ENCODE measurements around the gene PRKCA. TPM values are rescaled to one million over a fixed set of nuclear protein-coding genes. Genes with fewer than 3 reads are reported as not detected.

The PRKCA gene
- total RNA-seq, 1 experiment from 2014 or later, result 22.6 TPM

DNA sequence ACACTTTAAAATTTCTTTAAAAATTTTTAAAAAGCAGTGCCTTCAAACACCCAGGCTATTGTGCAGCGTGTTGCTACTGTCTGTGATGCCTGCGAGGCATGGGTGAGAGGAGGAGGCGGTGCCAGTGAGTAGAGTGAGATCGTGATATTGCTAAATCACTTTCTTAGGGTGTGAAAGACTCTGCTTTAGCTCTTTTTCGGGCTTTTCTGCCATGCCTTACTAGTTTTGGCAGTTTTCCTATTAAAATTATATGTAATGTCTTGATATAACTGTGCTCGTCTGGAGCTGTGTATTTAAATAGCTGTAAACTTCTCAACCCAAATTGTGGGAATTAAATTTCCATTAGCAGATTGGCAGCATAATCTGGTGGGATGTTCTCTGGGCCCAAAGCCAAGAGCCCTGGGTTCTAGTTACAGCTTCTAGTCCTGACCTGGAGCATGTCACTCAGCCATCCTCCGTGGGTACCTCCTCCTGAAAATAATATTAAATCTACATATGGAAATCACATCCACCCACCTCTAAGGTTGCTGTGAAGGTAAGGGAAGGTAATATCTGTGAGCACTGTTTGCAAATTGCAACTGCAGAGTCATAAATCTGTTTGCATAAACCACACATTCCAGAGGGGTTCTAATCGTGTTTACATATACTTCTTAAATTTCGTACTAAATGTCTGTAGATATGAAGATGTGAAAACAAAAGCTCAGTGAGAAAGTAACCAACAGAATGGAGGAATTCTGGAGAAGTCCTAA, 268.2 kb downstream of the PRKCA start:
- DNase-seq, result peak; percentile 83
- peak; percentile 64 for ATAC-seq
- ChIA-PET POLR2A (ENCODE audit: unreplicated experiment) (interaction anchor here (0.5 to 0.6 kb wide), 2 partner anchors 1167 to 1514 kb away, joined by 3 read pairs; no protein-coding TSS in a partner anchor), CTCF (interaction anchor here (0.6 kb wide), 1 partner anchor 1544 kb away, joined by 3 read pairs; no protein-coding TSS in a partner anchor)
- no peaks in the 10 kb centered on the region for H3K9me2 ChIP-seq (replicated peaks; ENCODE audit: low read length)
- no peaks in the 10 kb centered on the region for H3K27me3 ChIP-seq (ENCODE audit: low read length)
- BruUV-seq (replicated peaks), result no TSS peak
- H3K4me3 ChIP-seq (ENCODE audit: low read length), result peak overlapping the region; percentile 0; the same call in 1 of the 2 replicates
- no peaks in the 10 kb centered on the region for H3K36me3 ChIP-seq (ENCODE audit: low read depth, low read length)
- peak overlapping the region; percentile 3; the same call in 1 of the 2 replicates for H3K9ac ChIP-seq (ENCODE audit: low read length)
- H3K4me2 ChIP-seq (ENCODE audit: low read length), result peak overlapping the region; percentile 59
- H4K20me1 ChIP-seq (ENCODE audit: low read length), result no peaks in the 10 kb centered on the region
- peaks cover 45% of the 10 kb centered on the region for H3K4me1 ChIP-seq (ENCODE audit: insufficient read depth, low read length)
- peak overlapping the region; percentile 50 for H3K27ac ChIP-seq (ENCODE audit: low read length)
- H3F3A ChIP-seq (ENCODE audit: low read length, unreplicated experiment), result peaks cover 3% of the 10 kb centered on the region
- no peaks in the 10 kb centered on the region for H3K9me3 ChIP-seq (ENCODE audit: low read length)
- no peak overlapping the region for H2AFZ ChIP-seq (ENCODE audit: low read length)
- intact Hi-C loops (cut with micrococcal nuclease), result loop anchor here (1.0 kb wide), 1 partner anchor 103 kb away; no protein-coding TSS in a partner anchor
- no peak for TF ChIP-seq EZH2phosphoT487 (IDR thresholded peaks at IDR 0.05; ENCODE audit: borderline replicate concordance, low read length)
- TF ChIP-seq, protein P1, sequence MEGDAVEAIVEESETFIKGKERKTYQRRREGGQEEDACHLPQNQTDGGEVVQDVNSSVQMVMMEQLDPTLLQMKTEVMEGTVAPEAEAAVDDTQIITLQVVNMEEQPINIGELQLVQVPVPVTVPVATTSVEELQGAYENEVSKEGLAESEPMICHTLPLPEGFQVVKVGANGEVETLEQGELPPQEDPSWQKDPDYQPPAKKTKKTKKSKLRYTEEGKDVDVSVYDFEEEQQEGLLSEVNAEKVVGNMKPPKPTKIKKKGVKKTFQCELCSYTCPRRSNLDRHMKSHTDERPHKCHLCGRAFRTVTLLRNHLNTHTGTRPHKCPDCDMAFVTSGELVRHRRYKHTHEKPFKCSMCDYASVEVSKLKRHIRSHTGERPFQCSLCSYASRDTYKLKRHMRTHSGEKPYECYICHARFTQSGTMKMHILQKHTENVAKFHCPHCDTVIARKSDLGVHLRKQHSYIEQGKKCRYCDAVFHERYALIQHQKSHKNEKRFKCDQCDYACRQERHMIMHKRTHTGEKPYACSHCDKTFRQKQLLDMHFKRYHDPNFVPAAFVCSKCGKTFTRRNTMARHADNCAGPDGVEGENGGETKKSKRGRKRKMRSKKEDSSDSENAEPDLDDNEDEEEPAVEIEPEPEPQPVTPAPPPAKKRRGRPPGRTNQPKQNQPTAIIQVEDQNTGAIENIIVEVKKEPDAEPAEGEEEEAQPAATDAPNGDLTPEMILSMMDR (conservative IDR thresholded peaks at IDR 0.05; ENCODE audit: low read depth, low read length), result no peak
- no peak for TF ChIP-seq EZH2 (IDR thresholded peaks at IDR 0.05; ENCODE audit: low read length, unreplicated experiment)
- H3K79me2 ChIP-seq (ENCODE audit: low read length), result peaks cover 19% of the 10 kb centered on the region

DNA sequence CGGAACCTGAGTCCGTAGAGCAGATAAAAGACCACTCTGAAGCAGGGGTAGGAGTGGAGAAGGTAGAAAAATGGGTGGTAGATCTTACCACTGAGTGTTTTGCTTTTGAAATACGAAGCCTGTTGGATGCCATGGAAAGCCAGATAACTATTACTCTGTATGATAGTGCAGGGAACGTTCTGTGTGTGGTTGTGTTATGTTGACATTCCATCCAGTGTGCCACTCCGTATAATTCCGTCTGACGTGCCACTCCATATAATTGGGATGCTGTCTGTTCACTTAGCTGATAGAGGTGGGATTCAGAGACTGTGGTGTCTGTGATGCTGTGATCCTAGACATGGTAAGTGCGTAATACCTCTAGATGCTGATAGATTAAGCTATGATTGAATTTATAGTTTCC, 269.3 kb downstream of the PRKCA start:
- ATAC-seq (no peak), DNase-seq (no peak)
- intact Hi-C loops (cut with micrococcal nuclease), result loop anchor here (1.0 kb wide), 1 partner anchor 102 kb away; no protein-coding TSS in a partner anchor
- TF ChIP-seq EZH2phosphoT487 (IDR thresholded peaks at IDR 0.05; ENCODE audit: borderline replicate concordance, low read length) (no peak), EZH2 (IDR thresholded peaks at IDR 0.05; ENCODE audit: low read length, unreplicated experiment) (no peak)
- Histone ChIP-seq H3K9ac (ENCODE audit: low read length) (no peak overlapping the region), H3K4me1 (ENCODE audit: insufficient read depth, low read length) (peaks cover 42% of the 10 kb centered on the region), H3K36me3 (ENCODE audit: low read depth, low read length) (no peaks in the 10 kb centered on the region), H3F3A (ENCODE audit: low read length, unreplicated experiment) (peaks cover 3% of the 10 kb centered on the region), H3K4me3 (ENCODE audit: low read length) (no peak overlapping the region), H2AFZ (ENCODE audit: low read length) (no peak overlapping the region), H3K79me2 (ENCODE audit: low read length) (peaks cover 19% of the 10 kb centered on the region), H3K4me2 (ENCODE audit: low read length) (no peak overlapping the region), H3K9me2 (replicated peaks; ENCODE audit: low read length) (no peaks in the 10 kb centered on the region), H4K20me1 (ENCODE audit: low read length) (no peaks in the 10 kb centered on the region), H3K9me3 (ENCODE audit: low read length) (no peaks in the 10 kb centered on the region), H3K27ac (ENCODE audit: low read length) (no peak overlapping the region), H3K27me3 (ENCODE audit: low read length) (no peaks in the 10 kb centered on the region)
- BruUV-seq (replicated peaks), result no TSS peak
- ChIA-PET POLR2A (ENCODE audit: unreplicated experiment) (no interaction called here), CTCF (no interaction called here)

DNA sequence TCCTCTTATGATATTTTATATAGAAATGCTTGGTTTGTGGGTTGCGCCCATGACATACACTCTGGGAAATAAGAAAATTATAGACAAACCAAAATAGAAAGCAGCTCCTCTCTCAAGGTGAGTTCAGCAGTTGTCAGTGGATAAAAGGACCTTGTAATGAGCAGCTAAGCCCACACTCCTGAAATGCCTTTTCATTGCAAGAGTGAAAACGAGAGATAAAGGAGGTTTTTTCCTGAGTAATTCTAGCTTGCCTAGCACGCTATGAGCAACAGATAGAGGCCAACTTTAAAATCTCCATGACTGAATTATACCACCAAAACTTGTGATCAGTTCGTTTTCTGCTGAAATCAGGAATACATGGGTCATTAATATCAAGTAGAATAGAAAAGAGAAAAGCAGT, 270.7 kb downstream of the PRKCA start:
- no peak for TF ChIP-seq EZH2 (IDR thresholded peaks at IDR 0.05; ENCODE audit: low read length, unreplicated experiment)
- TF ChIP-seq, protein P1 (conservative IDR thresholded peaks at IDR 0.05; ENCODE audit: low read depth, low read length), result no peak
- no peak for TF ChIP-seq EZH2phosphoT487 (IDR thresholded peaks at IDR 0.05; ENCODE audit: borderline replicate concordance, low read length)
- Histone ChIP-seq H3K4me3 (ENCODE audit: low read length) (no peak overlapping the region), H3F3A (ENCODE audit: low read length, unreplicated experiment) (no peaks in the 10 kb centered on the region), H3K9me3 (ENCODE audit: low read length) (no peaks in the 10 kb centered on the region), H3K9me2 (replicated peaks; ENCODE audit: low read length) (no peaks in the 10 kb centered on the region), H3K4me2 (ENCODE audit: low read length) (no peak overlapping the region), H3K4me1 (ENCODE audit: insufficient read depth, low read length) (peaks cover 28% of the 10 kb centered on the region), H2AFZ (ENCODE audit: low read length) (no peak overlapping the region), H3K27me3 (ENCODE audit: low read length) (no peaks in the 10 kb centered on the region), H4K20me1 (ENCODE audit: low read length) (no peaks in the 10 kb centered on the region), H3K27ac (ENCODE audit: low read length) (no peak overlapping the region), H3K9ac (ENCODE audit: low read length) (no peak overlapping the region), H3K36me3 (ENCODE audit: low read depth, low read length) (no peaks in the 10 kb centered on the region), H3K79me2 (ENCODE audit: low read length) (peaks cover 19% of the 10 kb centered on the region)
- ATAC-seq (no peak), DNase-seq (no peak)
- CTCF ChIA-PET, result no interaction called here
- intact Hi-C loops (cut with micrococcal nuclease), result no loop called here
- POLR2A ChIA-PET (ENCODE audit: unreplicated experiment), result no interaction called here
- no TSS peak for BruUV-seq (replicated peaks)
